DOHH2 (cell line): Measurements from ENCODE around the gene REC8.

Experiments used
- H3F3A ChIP-seq: fragments of 200-600 bp; sonication (generic), shearing (Covaris generic); 2 replicates; pipeline ENCODE4 v1.6.0; 2016; ENCODE audit warnings: antibody characterized with exemption, mild to moderate bottlenecking; ENCODE audit not compliant: control insufficient read depth, insufficient read depth
- H3K27ac ChIP-seq: fragments of 200-600 bp; sonication (generic); 2 replicates; pipeline ENCODE4 v1.5.1; 2014; ENCODE audit warnings: low read depth, mild to moderate bottlenecking, low read length, moderate library complexity
- H3K27me3 ChIP-seq: fragments of 200-600 bp; sonication (generic); 2 replicates; pipeline ENCODE4 v1.6.1; 2014; ENCODE audit warnings: mild to moderate bottlenecking, low read length, mixed read lengths; ENCODE audit not compliant: control insufficient read depth
- H3K36me3 ChIP-seq: fragments of 200-600 bp; sonication (generic); 2 replicates; pipeline ENCODE4 v1.6.1; 2014; ENCODE audit warnings: mild to moderate bottlenecking, low read length, moderate library complexity, mixed read lengths; ENCODE audit not compliant: control insufficient read depth
- H3K4me1 ChIP-seq: fragments of 200-600 bp; sonication (generic); 2 replicates; pipeline ENCODE4 v1.6.1; 2014; ENCODE audit warnings: mild to moderate bottlenecking, low read length, mixed read lengths; ENCODE audit not compliant: control insufficient read depth
- H3K4me2 ChIP-seq: fragments of 200-600 bp; sonication (generic); 2 replicates; pipeline ENCODE4 v1.6.0; 2014; ENCODE audit warnings: mild to moderate bottlenecking, low read length, moderate library complexity
- H3K4me3 ChIP-seq: fragments of 200-600 bp; sonication (generic); 2 replicates; pipeline ENCODE4 v1.5.1; 2014; ENCODE audit warnings: mild to moderate bottlenecking, low read length, mixed read lengths
- H3K79me2 ChIP-seq: fragments of 200-600 bp; sonication (generic); 2 replicates; pipeline ENCODE4 v1.6.1; 2014; ENCODE audit warnings: mild to moderate bottlenecking, low read length, mixed read lengths; ENCODE audit not compliant: control insufficient read depth
- H3K9me2 ChIP-seq: fragments of 200-600 bp; sonication (generic); replicated peaks from 2 replicates; pipeline ENCODE4 v1.6.1; 2014; ENCODE audit warnings: mild to moderate bottlenecking, low read length, mixed read lengths; ENCODE audit not compliant: control insufficient read depth
- H3K9me3 ChIP-seq: fragments of 200-600 bp; sonication (generic); 2 replicates; pipeline ENCODE4 v1.6.1; 2014; ENCODE audit warnings: antibody characterized with exemption, low read length, mixed read lengths; ENCODE audit not compliant: control insufficient read depth, insufficient read depth
- H4K20me1 ChIP-seq: fragments of 200-600 bp; sonication (generic); 2 replicates; pipeline ENCODE4 v1.6.0; 2014; ENCODE audit warnings: low read depth, mild to moderate bottlenecking, antibody characterized with exemption, low read length, moderate library complexity; ENCODE audit not compliant: control insufficient read depth, insufficient read depth
- CTCF ChIP-seq: fragments of 200-600 bp; sonication (generic); IDR thresholded peaks from one replicate; pipeline ENCODE4 v1.5.1; 2014; ENCODE audit warnings: antibody characterized with exemption, mild to moderate bottlenecking, low read depth, low read length; ENCODE audit not compliant: poor library complexity, severe bottlenecking
- EZH2phosphoT487 ChIP-seq: fragments of 200-600 bp; sonication (generic); IDR thresholded peaks from 2 replicates; pipeline ENCODE4 v1.6.1; 2017; ENCODE audit warnings: borderline replicate concordance, mild to moderate bottlenecking, antibody characterized with exemption, low read length, moderate library complexity, mixed read lengths

Gene REC8

DNA sequence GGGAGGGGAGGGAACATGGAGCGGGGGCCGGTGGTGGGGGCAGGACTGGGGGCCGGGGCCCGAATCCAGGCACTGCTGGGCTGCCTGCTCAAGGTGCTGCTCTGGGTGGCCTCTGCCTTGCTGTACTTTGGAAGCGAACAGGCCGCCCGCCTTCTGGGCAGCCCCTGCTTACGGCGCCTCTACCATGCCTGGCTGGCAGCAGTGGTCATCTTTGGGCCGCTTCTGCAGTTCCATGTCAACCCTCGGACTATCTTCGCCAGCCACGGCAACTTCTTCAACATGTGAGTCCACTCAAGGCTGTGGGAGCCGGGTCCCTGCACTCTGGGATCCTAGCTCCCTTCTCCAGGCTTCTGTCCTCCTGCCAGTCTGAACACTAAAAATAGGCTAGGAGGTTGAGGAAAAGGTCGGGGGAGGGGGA, 40.3 kb upstream of the REC8 start:
- Histone ChIP-seq H3K9me3 (no peaks in the 10 kb centered on the region), H3K9me2 (no peaks in the 10 kb centered on the region), H4K20me1 (no peaks in the 10 kb centered on the region), H3F3A (peaks cover 11% of the 10 kb centered on the region), H3K27ac (no peak overlapping the region), H3K36me3 (no peaks in the 10 kb centered on the region), H3K27me3 (no peaks in the 10 kb centered on the region), H3K79me2 (peaks cover 4% of the 10 kb centered on the region), H3K4me3 (no peak overlapping the region), H3K4me2 (no peak overlapping the region), H3K4me1 (peaks cover 25% of the 10 kb centered on the region)
- no peak for TF ChIP-seq CTCF
- no peak for TF ChIP-seq EZH2phosphoT487

- H3K4me3 ChIP-seq, result no peak overlapping the region
- no peak for TF ChIP-seq CTCF
- TF ChIP-seq EZH2phosphoT487, result no peak
- no peaks in the 10 kb centered on the region for H4K20me1 ChIP-seq
- H3K4me2 ChIP-seq, result no peak overlapping the region
- H3K4me1 ChIP-seq, result peaks cover 27% of the 10 kb centered on the region
- peaks cover 3% of the 10 kb centered on the region for H3K36me3 ChIP-seq
- H3F3A ChIP-seq, result peaks cover 9% of the 10 kb centered on the region
- no peaks in the 10 kb centered on the region for H3K9me3 ChIP-seq
- H3K79me2 ChIP-seq, result peaks cover 11% of the 10 kb centered on the region
- H3K9me2 ChIP-seq, result no peaks in the 10 kb centered on the region
- H3K27ac ChIP-seq, result no peak overlapping the region
- H3K27me3 ChIP-seq, result no peaks in the 10 kb centered on the region
These were observed 39.7 kb upstream of the REC8 start for GRCh38 chr14:24132061-24132685.

- Histone ChIP-seq H3K27ac (no peak overlapping the region), H3K9me2 (no peaks in the 10 kb centered on the region), H3K27me3 (no peaks in the 10 kb centered on the region), H3K4me2 (no peak overlapping the region), H3F3A (peaks cover 8% of the 10 kb centered on the region; the same call in 1 of the 2 replicates), H3K4me1 (peaks cover 21% of the 10 kb centered on the region), H3K9me3 (no peaks in the 10 kb centered on the region), H4K20me1 (no peaks in the 10 kb centered on the region), H3K36me3 (peaks cover 11% of the 10 kb centered on the region), H3K4me3 (no peak overlapping the region), H3K79me2 (peaks cover 13% of the 10 kb centered on the region)
- TF ChIP-seq CTCF (no peak), EZH2phosphoT487 (no peak)
These were observed 38.9 kb upstream of the REC8 start for GRCh38 chr14:24132976-24133375.
